ENCODE data around the gene ADCY5.

DNA sequence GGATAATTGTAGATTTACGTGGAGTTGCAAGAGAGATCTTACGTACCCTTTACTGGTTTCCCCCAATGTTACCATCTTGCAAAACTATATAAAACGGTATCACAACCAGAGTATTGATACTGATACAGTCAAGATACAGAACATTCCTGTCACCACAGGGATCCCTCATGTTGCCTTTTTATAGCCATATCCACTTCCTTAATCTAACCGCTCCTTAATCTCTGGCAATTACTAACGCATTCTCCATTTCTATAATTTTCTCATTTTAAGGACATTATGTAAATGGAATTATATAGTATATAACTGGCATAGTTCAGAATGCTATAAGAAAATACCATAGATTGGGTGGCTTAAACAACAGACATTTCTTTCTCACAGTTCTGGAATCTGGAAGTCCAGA lies 186.0 kb downstream of the ADCY5 start:
- TF ChIP-seq POLR2A (IDR thresholded peaks at IDR 0.05) (no peak), POLR2AphosphoS5 (IDR thresholded peaks at IDR 0.05) (no peak)
- TF ChIP-seq, protein P1, sequence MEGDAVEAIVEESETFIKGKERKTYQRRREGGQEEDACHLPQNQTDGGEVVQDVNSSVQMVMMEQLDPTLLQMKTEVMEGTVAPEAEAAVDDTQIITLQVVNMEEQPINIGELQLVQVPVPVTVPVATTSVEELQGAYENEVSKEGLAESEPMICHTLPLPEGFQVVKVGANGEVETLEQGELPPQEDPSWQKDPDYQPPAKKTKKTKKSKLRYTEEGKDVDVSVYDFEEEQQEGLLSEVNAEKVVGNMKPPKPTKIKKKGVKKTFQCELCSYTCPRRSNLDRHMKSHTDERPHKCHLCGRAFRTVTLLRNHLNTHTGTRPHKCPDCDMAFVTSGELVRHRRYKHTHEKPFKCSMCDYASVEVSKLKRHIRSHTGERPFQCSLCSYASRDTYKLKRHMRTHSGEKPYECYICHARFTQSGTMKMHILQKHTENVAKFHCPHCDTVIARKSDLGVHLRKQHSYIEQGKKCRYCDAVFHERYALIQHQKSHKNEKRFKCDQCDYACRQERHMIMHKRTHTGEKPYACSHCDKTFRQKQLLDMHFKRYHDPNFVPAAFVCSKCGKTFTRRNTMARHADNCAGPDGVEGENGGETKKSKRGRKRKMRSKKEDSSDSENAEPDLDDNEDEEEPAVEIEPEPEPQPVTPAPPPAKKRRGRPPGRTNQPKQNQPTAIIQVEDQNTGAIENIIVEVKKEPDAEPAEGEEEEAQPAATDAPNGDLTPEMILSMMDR (IDR thresholded peaks at IDR 0.05 in 8 of 11, conservative IDR thresholded peaks at IDR 0.05 in 3 of 11) = no peak

All from spleen (tissue), 7 donors.